Measurements from ENCODE around the gene LKAAEAR1.

LKAAEAR1 gene

DNA sequence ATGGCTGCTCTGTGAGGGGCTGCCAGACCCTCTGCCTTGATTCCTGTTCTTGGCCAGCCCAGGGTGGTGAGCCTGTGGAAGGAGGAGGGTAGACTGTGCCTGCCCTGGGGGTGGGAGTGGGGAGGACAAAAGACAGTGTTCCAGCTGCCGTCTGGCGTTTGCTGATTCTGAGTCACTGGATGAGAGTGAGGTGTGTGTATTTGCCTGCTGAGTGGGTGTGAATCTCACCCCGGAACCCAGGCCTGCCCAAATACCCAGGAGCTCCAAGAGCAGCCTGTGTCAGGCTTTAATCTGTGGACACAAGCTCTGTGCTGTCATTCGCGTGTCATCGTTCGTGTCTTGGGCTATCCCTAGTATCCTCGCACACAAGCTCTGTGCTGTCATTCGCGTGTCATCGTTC is 2.6 kb upstream of the LKAAEAR1 start:
- H3K27ac ChIP-seq, result no peak overlapping the region
- no peak for TF ChIP-seq CTCF (IDR thresholded peaks at IDR 0.05)
- no peak overlapping the region for H3K4me2 ChIP-seq (ENCODE audit: low read length)
- H3K27me3 ChIP-seq (ENCODE audit: control insufficient read depth, insufficient read depth, low read length), result no peaks in the 10 kb centered on the region
- no peaks in the 10 kb centered on the region for H3K36me3 ChIP-seq (ENCODE audit: control insufficient read depth, insufficient read depth, low read length)
- no peak overlapping the region for H3K9ac ChIP-seq
- H2AFZ ChIP-seq, result no peak overlapping the region
- H3K4me1 ChIP-seq, result peaks cover 16% of the 10 kb centered on the region
- no peaks in the 10 kb centered on the region for H3K79me2 ChIP-seq
- no peak overlapping the region for H3K4me3 ChIP-seq (ENCODE audit: low read depth, low read length)
- H3K9me3 ChIP-seq (ENCODE audit: control insufficient read depth, low read length), result no peaks in the 10 kb centered on the region

DNA sequence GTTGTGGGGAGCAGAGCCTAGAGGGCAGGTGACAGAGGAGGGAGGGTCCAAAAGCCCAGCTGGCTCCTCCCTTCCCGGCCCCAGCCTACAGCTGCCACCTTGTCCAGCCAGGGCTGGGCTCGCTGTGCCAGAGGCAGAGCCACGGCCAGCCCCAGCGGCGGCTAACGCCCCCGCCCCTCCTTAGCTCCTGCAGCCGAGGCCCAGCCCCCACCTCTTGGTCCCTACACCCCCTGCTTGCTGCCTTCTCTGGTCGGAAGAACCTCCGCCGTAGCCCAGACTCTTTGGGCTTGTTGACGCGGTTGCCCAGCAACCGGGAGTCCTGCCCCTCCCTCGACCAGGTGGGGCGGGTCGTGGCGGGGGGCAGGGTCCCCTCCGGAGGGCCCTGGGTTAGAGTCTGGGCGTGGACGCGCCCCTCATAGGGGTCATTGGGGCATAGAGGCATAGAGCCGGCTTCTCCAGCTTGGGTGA is 521 bp upstream of the LKAAEAR1 start:
- Histone ChIP-seq H3K9me3 (ENCODE audit: control insufficient read depth, low read length) (no peaks in the 10 kb centered on the region), H3K79me2 (no peaks in the 10 kb centered on the region), H3K4me3 (ENCODE audit: low read depth, low read length) (no peak overlapping the region), H3K9ac (no peak overlapping the region), H2AFZ (peak overlapping the region; percentile 91), H3K4me2 (ENCODE audit: low read length) (no peak overlapping the region), H3K36me3 (ENCODE audit: control insufficient read depth, insufficient read depth, low read length) (no peaks in the 10 kb centered on the region), H3K27me3 (ENCODE audit: control insufficient read depth, insufficient read depth, low read length) (no peaks in the 10 kb centered on the region), H3K27ac (peak overlapping the region; percentile 65), H3K4me1 (peaks cover 16% of the 10 kb centered on the region)
- TF ChIP-seq CTCF (IDR thresholded peaks at IDR 0.05), result no peak

- H3K4me1 ChIP-seq, result peaks cover 24% of the 10 kb centered on the region
- no peak overlapping the region for H3K9ac ChIP-seq
- H3K27ac ChIP-seq, result peak overlapping the region; percentile 65
Measured at GRCh38 chr20:64083378-64083803, 807 bp downstream of the LKAAEAR1 start.

GRCh38 chr20:64082820-64083377 is 1.3 kb downstream of the LKAAEAR1 start:
- H3K27ac ChIP-seq, result no peak overlapping the region
- no peak overlapping the region for H3K9ac ChIP-seq
- H3K36me3 ChIP-seq (ENCODE audit: control insufficient read depth, insufficient read depth, low read length), result no peaks in the 10 kb centered on the region
- H3K79me2 ChIP-seq, result no peaks in the 10 kb centered on the region
- H3K9me3 ChIP-seq (ENCODE audit: control insufficient read depth, low read length), result no peaks in the 10 kb centered on the region
- no peak for TF ChIP-seq CTCF (IDR thresholded peaks at IDR 0.05)
- H3K4me3 ChIP-seq (ENCODE audit: low read depth, low read length), result no peak overlapping the region
- H3K4me1 ChIP-seq, result peaks cover 25% of the 10 kb centered on the region
- peak overlapping the region; percentile 70 for H3K4me2 ChIP-seq (ENCODE audit: low read length)
- peak overlapping the region; percentile 91 for H2AFZ ChIP-seq
- no peaks in the 10 kb centered on the region for H3K27me3 ChIP-seq (ENCODE audit: control insufficient read depth, insufficient read depth, low read length)

More at GRCh38 chr20:64083378-64083803, 807 bp downstream of the LKAAEAR1 start:
- H3K36me3 ChIP-seq (ENCODE audit: control insufficient read depth, insufficient read depth, low read length), result no peaks in the 10 kb centered on the region
- no peaks in the 10 kb centered on the region for H3K27me3 ChIP-seq (ENCODE audit: control insufficient read depth, insufficient read depth, low read length)
- peak overlapping the region; percentile 91 for H2AFZ ChIP-seq
- no peaks in the 10 kb centered on the region for H3K79me2 ChIP-seq
- H3K4me2 ChIP-seq (ENCODE audit: low read length), result peak overlapping the region; percentile 70
- peak overlapping the region; percentile 41 for H3K4me3 ChIP-seq (ENCODE audit: low read depth, low read length)
- no peaks in the 10 kb centered on the region for H3K9me3 ChIP-seq (ENCODE audit: control insufficient read depth, low read length)
- TF ChIP-seq CTCF (IDR thresholded peaks at IDR 0.05), result peak; percentile 77

DNA sequence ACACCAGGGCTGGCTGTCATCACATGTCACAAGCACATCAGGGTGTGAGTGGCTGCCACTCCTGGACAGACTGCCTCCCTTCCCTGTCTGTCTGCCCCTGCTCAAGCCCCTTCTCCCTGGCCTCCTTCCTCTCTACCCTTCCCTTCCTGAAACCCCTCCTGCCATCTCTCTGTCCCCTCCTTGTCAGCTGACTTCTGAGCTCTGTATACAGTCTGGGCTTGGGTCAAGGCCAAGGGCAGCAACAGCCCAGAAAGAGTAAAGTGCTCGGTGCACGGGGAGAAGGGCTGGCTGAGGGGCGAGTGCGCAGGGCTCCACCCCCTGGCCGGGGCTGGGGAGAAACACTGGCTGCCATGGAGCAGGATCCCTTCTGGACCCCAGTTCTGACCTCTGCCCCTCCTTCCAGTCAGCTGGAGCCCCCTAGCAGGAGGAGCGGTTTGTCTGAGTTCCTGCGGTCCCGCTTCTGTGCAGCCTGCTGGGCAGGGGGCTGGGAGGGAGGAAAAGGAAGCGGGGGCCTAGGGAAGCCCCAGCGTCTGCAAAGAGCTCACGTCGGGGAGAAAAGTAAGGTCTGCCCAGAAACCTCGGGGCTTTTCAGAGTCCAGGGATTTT is 2.0 kb downstream of the LKAAEAR1 start:
- Histone ChIP-seq H3K4me2 (ENCODE audit: low read length) (no peak overlapping the region), H2AFZ (peak overlapping the region; percentile 1), H3K9me3 (ENCODE audit: control insufficient read depth, low read length) (no peaks in the 10 kb centered on the region), H3K27ac (no peak overlapping the region), H3K36me3 (ENCODE audit: control insufficient read depth, insufficient read depth, low read length) (no peaks in the 10 kb centered on the region), H3K27me3 (ENCODE audit: control insufficient read depth, insufficient read depth, low read length) (no peaks in the 10 kb centered on the region), H3K9ac (no peak overlapping the region), H3K4me3 (ENCODE audit: low read depth, low read length) (no peak overlapping the region), H3K4me1 (peaks cover 25% of the 10 kb centered on the region), H3K79me2 (no peaks in the 10 kb centered on the region)
- no peak for TF ChIP-seq CTCF (IDR thresholded peaks at IDR 0.05)
